Transverse colon (tissue), 4 donors: ENCODE measurements around the gene PRICKLE2.

Source experiments
- CTCF ChIP-seq, 5 experiments: fragments of 200-600 bp in 3 of 5; fragments of 450-650 bp in 2 of 5; sonication (generic) in 3 of 5; IDR thresholded peaks; 1 replicate in 2 of 5; 2 replicates in 3 of 5; pipeline ENCODE4 v1.5.1; 2016 to 2017; ENCODE audit warnings: antibody characterized with exemption in 5 of 5, inconsistent platforms in 3 of 5, mild to moderate bottlenecking in 2 of 5, moderate library complexity in 1 of 5
- EP300 ChIP-seq: sonication (generic); formaldehyde crosslinking; IDR thresholded peaks from one replicate; pipeline ENCODE4 v1.6.1; 2017; ENCODE audit warnings: antibody characterized with exemption, low read depth
- POLR2A ChIP-seq: fragments of 450-650 bp; IDR thresholded peaks from one replicate; pipeline ENCODE4 v1.6.1; 2016; ENCODE audit warnings: antibody characterized with exemption, mild to moderate bottlenecking, moderate library complexity
- POLR2AphosphoS5 ChIP-seq, 3 donors: sonication (generic); formaldehyde crosslinking; IDR thresholded peaks; one replicate each; pipeline ENCODE4 v1.6.1; 2016; ENCODE audit warnings: antibody characterized with exemption in 3 of 3

GRCh38 chr3:64057231-64057630 lies 168.0 kb downstream of the PRICKLE2 start:
- TF ChIP-seq CTCF (IDR thresholded peaks at IDR 0.05) = no peak
- no peak for TF ChIP-seq POLR2AphosphoS5 (IDR thresholded peaks at IDR 0.05)
- no peak for TF ChIP-seq POLR2A
- no peak for TF ChIP-seq EP300
